Activated T-cell treated with anti-CD3 and anti-CD28 coated beads, Interleukin-2, amount 50 U/mL, for 72 hours (primary cell): ENCODE measurements around the gene ANKRD33. TPM values are rescaled to one million over a fixed set of nuclear protein-coding genes. Genes with fewer than 3 reads are reported as not detected.

Experiments used
- ATAC-seq, 2 donors: fragments of 150-1000 bp; cut with Tn5 transposase; replicated peaks in 1 of 2; 2 replicates each; pipeline ENCODE4 v1.10.0; 2021; ENCODE audit warnings: moderate library complexity in 2 of 2, mild to moderate bottlenecking in 1 of 2
- DNase-seq, 2 donors: peaks; one replicate each; pipeline ENCODE4 v3.0.0; 2021 to 2022; ENCODE audit warnings: mixed read lengths in 1 of 2
- H3K27ac Mint-ChIP-seq: one replicate; pipeline ENCODE4 v1.8.0; 2022; ENCODE audit warnings: mild to moderate bottlenecking, moderate library complexity, mixed read lengths
- H3K27me3 Mint-ChIP-seq: one replicate; pipeline ENCODE4 v1.8.0; 2022; ENCODE audit warnings: low read depth, mixed read lengths
- H3K36me3 Mint-ChIP-seq, 2 donors: one replicate each; pipeline ENCODE4 v1.8.0; 2022; ENCODE audit warnings: mixed read lengths in 2 of 2, mild to moderate bottlenecking in 1 of 2; ENCODE audit not compliant: insufficient read depth in 2 of 2
- H3K4me1 Mint-ChIP-seq: one replicate; pipeline ENCODE4 v1.8.0; 2022; ENCODE audit warnings: low read depth, mixed read lengths
- H3K4me3 Mint-ChIP-seq, 2 donors: one replicate each; pipeline ENCODE4 v1.8.0; 2022; ENCODE audit warnings: mild to moderate bottlenecking in 2 of 2, mixed read lengths in 2 of 2, moderate library complexity in 2 of 2
- H3K9me3 Mint-ChIP-seq, 2 donors: one replicate each; pipeline ENCODE4 v1.8.0; 2022; ENCODE audit warnings: mixed read lengths in 2 of 2
- total RNA-seq, 2 donors: library from RNA; stranded (reverse); gene quantifications; one replicate each; pipeline ENCODE4 v1.2.3, GENCODE V29; 2022

ANKRD33 gene
- total RNA-seq, 2 donors from 2014 or later, result not detected

- H3K27me3 Mint-ChIP-seq, result peaks cover 3% of the 10 kb centered on the region
- H3K36me3 Mint-ChIP-seq, result no peaks in the 10 kb centered on the region
- no peaks in the 10 kb centered on the region for H3K4me1 Mint-ChIP-seq
These were observed 27.2 kb downstream of the ANKRD33 start for GRCh38 chr12:51915003-51915625.

GRCh38 chr12:51915951-51916350 lies 28.0 kb downstream of the ANKRD33 start:
- H3K36me3 Mint-ChIP-seq, result no peaks in the 10 kb centered on the region
- H3K27me3 Mint-ChIP-seq, result no peaks in the 10 kb centered on the region
- ATAC-seq, result no peak
- H3K4me3 Mint-ChIP-seq, result no peak overlapping the region
- no peak overlapping the region for H3K27ac Mint-ChIP-seq
- no peaks in the 10 kb centered on the region for H3K9me3 Mint-ChIP-seq
- DNase-seq, result no peak
- H3K4me1 Mint-ChIP-seq, result no peaks in the 10 kb centered on the region

More at GRCh38 chr12:51915003-51915625, 27.2 kb downstream of the ANKRD33 start:
- no peak overlapping the region for H3K4me3 Mint-ChIP-seq
- no peaks in the 10 kb centered on the region for H3K9me3 Mint-ChIP-seq
- H3K27ac Mint-ChIP-seq, result no peak overlapping the region
- no peak for DNase-seq
- ATAC-seq, result no peak

GRCh38 chr12:51917041-51917590 lies 29.2 kb downstream of the ANKRD33 start:
- Mint-ChIP-seq H3K27ac (no peak overlapping the region), H3K4me3 (no peak overlapping the region), H3K9me3 (no peaks in the 10 kb centered on the region), H3K27me3 (no peaks in the 10 kb centered on the region), H3K36me3 (no peaks in the 10 kb centered on the region), H3K4me1 (no peaks in the 10 kb centered on the region)
- no peak for DNase-seq
- ATAC-seq, result no peak

- no peak for ATAC-seq
- DNase-seq, result no peak
These were observed 30.0 kb downstream of the ANKRD33 start for GRCh38 chr12:51917746-51918453.

GRCh38 chr12:51920046-51920445 lies 32.1 kb downstream of the ANKRD33 start:
- Mint-ChIP-seq H3K27me3 (no peaks in the 10 kb centered on the region), H3K27ac (no peak overlapping the region), H3K36me3 (no peaks in the 10 kb centered on the region), H3K4me3 (no peak overlapping the region), H3K4me1 (peaks cover 6% of the 10 kb centered on the region), H3K9me3 (no peaks in the 10 kb centered on the region)
- DNase-seq, result no peak
- no peak for ATAC-seq

More at GRCh38 chr12:51917746-51918453, 30.0 kb downstream of the ANKRD33 start:
- H3K36me3 Mint-ChIP-seq, result no peaks in the 10 kb centered on the region
- no peak overlapping the region for H3K27ac Mint-ChIP-seq
- H3K4me1 Mint-ChIP-seq, result no peaks in the 10 kb centered on the region
- H3K4me3 Mint-ChIP-seq, result no peak overlapping the region
- no peaks in the 10 kb centered on the region for H3K27me3 Mint-ChIP-seq
- H3K9me3 Mint-ChIP-seq, result no peaks in the 10 kb centered on the region

- Mint-ChIP-seq H3K27me3 (no peaks in the 10 kb centered on the region), H3K4me3 (no peak overlapping the region), H3K27ac (no peak overlapping the region), H3K9me3 (no peaks in the 10 kb centered on the region), H3K4me1 (peaks cover 6% of the 10 kb centered on the region), H3K36me3 (no peaks in the 10 kb centered on the region)
- ATAC-seq (no peak), DNase-seq (no peak)
These were observed 33.3 kb downstream of the ANKRD33 start for GRCh38 chr12:51921017-51921725.

- H3K4me3 Mint-ChIP-seq, result no peak overlapping the region
- H3K4me1 Mint-ChIP-seq, result peaks cover 6% of the 10 kb centered on the region
These were observed 34.2 kb downstream of the ANKRD33 start for GRCh38 chr12:51922146-51922545.

GRCh38 chr12:51922762-51923505 lies 35.0 kb downstream of the ANKRD33 start:
- H3K36me3 Mint-ChIP-seq, result no peaks in the 10 kb centered on the region
- H3K27me3 Mint-ChIP-seq, result no peaks in the 10 kb centered on the region
- no peak overlapping the region for H3K4me3 Mint-ChIP-seq
- no peaks in the 10 kb centered on the region for H3K9me3 Mint-ChIP-seq
- DNase-seq (no peak), ATAC-seq (no peak)
- H3K4me1 Mint-ChIP-seq, result peaks cover 6% of the 10 kb centered on the region
- no peak overlapping the region for H3K27ac Mint-ChIP-seq

More at GRCh38 chr12:51922146-51922545, 34.2 kb downstream of the ANKRD33 start:
- H3K9me3 Mint-ChIP-seq, result no peaks in the 10 kb centered on the region
- ATAC-seq, result no peak
- DNase-seq, result no peak
- H3K27me3 Mint-ChIP-seq, result no peaks in the 10 kb centered on the region
- no peak overlapping the region for H3K27ac Mint-ChIP-seq
- no peaks in the 10 kb centered on the region for H3K36me3 Mint-ChIP-seq

- Mint-ChIP-seq H3K27ac (no peak overlapping the region), H3K36me3 (no peaks in the 10 kb centered on the region), H3K4me3 (peak overlapping the region; percentile 31 to 37), H3K27me3 (no peaks in the 10 kb centered on the region), H3K9me3 (no peaks in the 10 kb centered on the region), H3K4me1 (peaks cover 6% of the 10 kb centered on the region)
- ATAC-seq, result peak; percentile 77 to 81
- DNase-seq, result peak; percentile 69 to 73
These were observed 35.8 kb downstream of the ANKRD33 start for GRCh38 chr12:51923506-51924365.

- H3K9me3 Mint-ChIP-seq, result no peaks in the 10 kb centered on the region
- H3K27me3 Mint-ChIP-seq, result no peaks in the 10 kb centered on the region
- H3K27ac Mint-ChIP-seq, result no peak overlapping the region
- H3K4me1 Mint-ChIP-seq, result peaks cover 6% of the 10 kb centered on the region
- H3K36me3 Mint-ChIP-seq, result no peaks in the 10 kb centered on the region
- ATAC-seq (peak in 1 of 2 donors; percentile 46), DNase-seq (no peak)
- no peak overlapping the region for H3K4me3 Mint-ChIP-seq
These were observed 36.8 kb downstream of the ANKRD33 start for GRCh38 chr12:51924551-51925319.

GRCh38 chr12:51925346-51926063 lies 37.6 kb downstream of the ANKRD33 start:
- Mint-ChIP-seq H3K27me3 (no peaks in the 10 kb centered on the region), H3K9me3 (no peaks in the 10 kb centered on the region), H3K27ac (no peak overlapping the region), H3K36me3 (no peaks in the 10 kb centered on the region), H3K4me1 (peaks cover 6% of the 10 kb centered on the region), H3K4me3 (no peak overlapping the region)
- ATAC-seq, result no peak
- no peak for DNase-seq
